B cell (primary cell): ENCODE measurements around the gene CAMTA1. TPM values are rescaled to one million over a fixed set of nuclear protein-coding genes. Genes with fewer than 3 reads are reported as not detected.

Experiments used
- ATAC-seq: fragments of 200-7000 bp; cut with Tn5 transposase; one replicate; pipeline ENCODE4 v1.10.0; 2021; ENCODE audit warnings: low read depth, mild to moderate bottlenecking, moderate number of reproducible peaks, moderate library complexity
- CTCF ChIA-PET: fragments of 350-600 bp; sonication (Branson Sonifier 250); formaldehyde crosslinking; loops from one replicate; lab custom pipeline; 2021; ENCODE audit warnings: antibody characterized with exemption, inconsistent platforms; lab: Charles Lee
- POLR2A ChIA-PET: fragments of 350-600 bp; sonication (Branson Sonifier 250); formaldehyde crosslinking; loops from one replicate; lab custom pipeline; 2021; ENCODE audit warnings: antibody characterized with exemption; lab: Charles Lee
- DNase-seq: peaks from one replicate; pipeline ENCODE4 v3.0.0; 2013
- H2AFZ ChIP-seq: 2 replicates; pipeline ENCODE4 v1.6.1; 2012; ENCODE audit warnings: mild to moderate bottlenecking, low read depth, low read length; ENCODE audit not compliant: insufficient read depth, poor library complexity, severe bottlenecking
- H3K27ac ChIP-seq, 2 donors: 1 replicate in 1 of 2; 2 replicates in 1 of 2; pipeline ENCODE4 v1.5.1; 2012 to 2013; ENCODE audit warnings: low read length in 2 of 2, mild to moderate bottlenecking in 2 of 2, moderate library complexity in 1 of 2
- H3K27me3 ChIP-seq, 4 experiments: fragments of 200-600 bp in 1 of 4; sonication (generic) in 1 of 4; replicated peaks in 1 of 4; 1 replicate in 2 of 4; 2 replicates in 2 of 4; pipeline versions ENCODE4 v1.6.1 to v1.7.0; 2013 to 2016; ENCODE audit warnings: low read length in 3 of 4, mild to moderate bottlenecking in 2 of 4, mixed read lengths in 1 of 4, moderate library complexity in 1 of 4; ENCODE audit not compliant: insufficient read depth in 4 of 4, control insufficient read depth in 3 of 4; ENCODE audit errors: control extremely low read depth in 1 of 4
- H3K36me3 ChIP-seq, 2 experiments: replicated peaks in 1 of 2; 1 replicate in 1 of 2; 2 replicates in 1 of 2; pipeline versions ENCODE4 v1.6.1 to v1.7.1; 2013; ENCODE audit warnings: low read length in 1 of 2; ENCODE audit not compliant: insufficient read depth in 2 of 2, control insufficient read depth in 1 of 2; ENCODE audit errors: control extremely low read depth in 1 of 2, extremely low read depth in 1 of 2
- H3K4me1 ChIP-seq, 2 donors: fragments of 200-600 bp in 1 of 2; sonication (generic) in 1 of 2; 1 replicate in 1 of 2; 2 replicates in 1 of 2; pipeline versions ENCODE4 v1.5.1 to v1.6.1; 2013 to 2017; ENCODE audit warnings: low read length in 2 of 2; ENCODE audit not compliant: control insufficient read depth in 2 of 2, insufficient read depth in 2 of 2
- H3K4me2 ChIP-seq: replicated peaks from 2 replicates; pipeline ENCODE3; 2012; ENCODE audit warnings: mild to moderate bottlenecking, low read depth, low read length; ENCODE audit not compliant: poor library complexity, severe bottlenecking
- H3K4me3 ChIP-seq, 5 experiments: fragments of 200-600 bp in 1 of 5; sonication (generic) in 1 of 5; 1 replicate in 3 of 5; 2 replicates in 2 of 5; pipeline versions ENCODE4 v1.5.1 to v1.7.0; 2011 to 2016; ENCODE audit warnings: low read length in 4 of 5, mild to moderate bottlenecking in 4 of 5, low read depth in 2 of 5, control low read depth in 1 of 5, moderate library complexity in 1 of 5; ENCODE audit not compliant: insufficient read depth in 1 of 5; ENCODE audit errors: control extremely low read depth in 1 of 5, extremely low read depth in 1 of 5
- H3K79me2 ChIP-seq: fragments of 200-600 bp; sonication (generic); one replicate; pipeline ENCODE4 v1.6.0; 2016; ENCODE audit warnings: low read length; ENCODE audit not compliant: control insufficient read depth, insufficient read depth
- H3K9ac ChIP-seq: fragments of 200-600 bp; sonication (generic); 2 replicates; pipeline ENCODE4 v1.6.1; 2017; ENCODE audit warnings: mild to moderate bottlenecking, low read length, moderate library complexity
- H3K9me3 ChIP-seq, 3 donors: one replicate each; pipeline versions ENCODE4 v1.6.1 to v1.7.1; 2013; ENCODE audit warnings: low read length in 2 of 3; ENCODE audit not compliant: control insufficient read depth in 2 of 3, insufficient read depth in 1 of 3; ENCODE audit errors: control extremely low read depth in 1 of 3
- H4K20me1 ChIP-seq: 2 replicates; pipeline ENCODE4 v1.6.0; 2012; ENCODE audit warnings: mild to moderate bottlenecking, low read length; ENCODE audit not compliant: insufficient read depth, control insufficient read depth, poor library complexity, severe bottlenecking
- H3K27ac Mint-ChIP-seq: one replicate; pipeline ENCODE4 v1.8.0; 2021; ENCODE audit warnings: mixed read lengths
- H3K27me3 Mint-ChIP-seq: one replicate; pipeline ENCODE4 v1.8.0; 2021; ENCODE audit warnings: mixed read lengths
- H3K4me1 Mint-ChIP-seq: one replicate; pipeline ENCODE4 v1.8.0; 2021; ENCODE audit warnings: mixed read lengths
- H3K4me3 Mint-ChIP-seq: one replicate; pipeline ENCODE4 v1.8.0; 2021; ENCODE audit warnings: mixed read lengths
- H3K9me3 Mint-ChIP-seq: one replicate; pipeline ENCODE4 v1.8.0; 2022; ENCODE audit warnings: mixed read lengths; ENCODE audit not compliant: insufficient read depth
- CTCF ChIP-seq: fragments of 200-600 bp; IDR thresholded peaks from one replicate; pipeline ENCODE4 v1.8.0; 2022; ENCODE audit warnings: antibody characterized with exemption, mild to moderate bottlenecking
- EZH2 ChIP-seq: IDR thresholded peaks from 2 replicates; pipeline ENCODE4 v1.6.1; 2012; ENCODE audit warnings: borderline replicate concordance, low read depth, mild to moderate bottlenecking, moderate library complexity, low read length; ENCODE audit not compliant: insufficient read depth, poor library complexity, severe bottlenecking
- WGBS: methylation state at CpG from one replicate; pipeline ENCODE4 v1.1.5; 2013; ENCODE audit warnings: missing lambda C conversion rate; ENCODE audit not compliant: insufficient coverage; 5-methylcytosine and 5-hydroxymethylcytosine counted together
- intact Hi-C: fragments of 100-400 bp; cut with micrococcal nuclease; formaldehyde crosslinking; loops from one replicate; pipeline ENCODE4 v1.10.0; 2022
- polyA plus RNA-seq: library from polyadenylated mRNA; depleted of rRNA; stranded (reverse); fragments of >200 nt; gene quantifications from 2 replicates; pipeline ENCODE4 v1.2.3, GENCODE V29; 2012
- total RNA-seq, 2 donors: library from RNA; stranded (reverse); fragments of 120-200 nt in 1 of 2; gene quantifications; 1 replicate in 1 of 2; 2 replicates in 1 of 2; pipeline versions ENCODE4 v1.2.3 to v1.2.4, GENCODE V29; 2013 to 2022

The CAMTA1 gene
- total and polyA plus RNA-seq, 2 donors (not counting 1 experiment from before 2014, with no cell fraction given) = 42.2 to 45.7 TPM

GRCh38 chr1:7400566-7400965 lies 615.3 kb downstream of the CAMTA1 start:
- Mint-ChIP-seq H3K4me1 (no peaks in the 10 kb centered on the region), H3K9me3 (peaks cover 6% of the 10 kb centered on the region), H3K27ac (no peak overlapping the region), H3K4me3 (no peak overlapping the region), H3K27me3 (peaks cover 12% of the 10 kb centered on the region)
- H3K9me3 ChIP-seq = peaks cover 0 to 4% (median 0%) of the 10 kb centered on the region in 3 donors
- no peak overlapping the region for H3K4me3 ChIP-seq
- ATAC-seq (no peak), DNase-seq (no peak)
- no peaks in the 10 kb centered on the region for H4K20me1 ChIP-seq
- no peak overlapping the region for H3K27ac ChIP-seq
- H3K4me1 ChIP-seq = no peaks in the 10 kb centered on the region
- H3K9ac ChIP-seq = no peak overlapping the region
- H3K79me2 ChIP-seq = no peaks in the 10 kb centered on the region
- H2AFZ ChIP-seq = no peak overlapping the region
- whole genome bisulfite sequencing = 89% methylated on average over 1 of the region's 1 CpG
- CTCF ChIA-PET = no interaction called here
- no peak overlapping the region for H3K4me2 ChIP-seq
- no peak for TF ChIP-seq EZH2
- TF ChIP-seq CTCF = no peak
- peaks cover 0 to 4% (median 0%) of the 10 kb centered on the region in 4 experiments for H3K27me3 ChIP-seq
- H3K36me3 ChIP-seq = no peaks in the 10 kb centered on the region
- POLR2A ChIA-PET = no interaction called here
- intact Hi-C loops = no loop called here

- WGBS = 92% methylated on average over 2 of the region's 4 CpGs
- Histone ChIP-seq H3K27ac (no peak overlapping the region), H3K9me3 (peaks cover 0 to 4% (median 0%) of the 10 kb centered on the region in 3 donors), H3K4me3 (no peak overlapping the region), H3K4me1 (no peaks in the 10 kb centered on the region), H3K79me2 (no peaks in the 10 kb centered on the region), H3K9ac (no peak overlapping the region), H2AFZ (no peak overlapping the region), H3K27me3 (peaks cover 0 to 4% (median 0%) of the 10 kb centered on the region in 4 experiments), H3K4me2 (no peak overlapping the region), H3K36me3 (no peaks in the 10 kb centered on the region), H4K20me1 (no peaks in the 10 kb centered on the region)
- TF ChIP-seq CTCF (no peak), EZH2 (no peak)
- ATAC-seq (no peak), DNase-seq (no peak)
- intact Hi-C loops = no loop called here
- H3K4me3 Mint-ChIP-seq = no peak overlapping the region
- POLR2A ChIA-PET = no interaction called here
- no peak overlapping the region for H3K27ac Mint-ChIP-seq
- H3K4me1 Mint-ChIP-seq = no peaks in the 10 kb centered on the region
- CTCF ChIA-PET = no interaction called here
- peaks cover 10% of the 10 kb centered on the region for H3K27me3 Mint-ChIP-seq
- H3K9me3 Mint-ChIP-seq = peaks cover 4% of the 10 kb centered on the region
These were observed 616.7 kb downstream of the CAMTA1 start for GRCh38 chr1:7401814-7402547.
